Upper lobe of left lung (tissue), 4 donors: ENCODE measurements around the gene NTN1.

Experiments used
- CTCF ChIP-seq, 6 experiments: fragments of 450-650 bp in 4 of 6; fragments of 200-600 bp in 2 of 6; sonication (generic) in 2 of 6; IDR thresholded peaks; one replicate each; pipeline ENCODE4 v1.5.1; 2016 to 2019; ENCODE audit warnings: antibody characterized with exemption in 6 of 6
- POLR2AphosphoS5 ChIP-seq, 2 donors: sonication (generic); formaldehyde crosslinking; IDR thresholded peaks; one replicate each; pipeline ENCODE4 v1.5.1; 2017; ENCODE audit warnings: antibody characterized with exemption in 2 of 2

GRCh38 chr17:9169116-9169515 is 147.8 kb downstream of the NTN1 start:
- TF ChIP-seq CTCF (IDR thresholded peaks at IDR 0.05) = no peak
- TF ChIP-seq POLR2AphosphoS5 (IDR thresholded peaks at IDR 0.05) = no peak
